ENCODE results near the gene NTRK2.

GRCh38 chr9:84673806-84674205, 4.3 kb downstream of the NTRK2 start:
- TF ChIP-seq, protein P1, sequence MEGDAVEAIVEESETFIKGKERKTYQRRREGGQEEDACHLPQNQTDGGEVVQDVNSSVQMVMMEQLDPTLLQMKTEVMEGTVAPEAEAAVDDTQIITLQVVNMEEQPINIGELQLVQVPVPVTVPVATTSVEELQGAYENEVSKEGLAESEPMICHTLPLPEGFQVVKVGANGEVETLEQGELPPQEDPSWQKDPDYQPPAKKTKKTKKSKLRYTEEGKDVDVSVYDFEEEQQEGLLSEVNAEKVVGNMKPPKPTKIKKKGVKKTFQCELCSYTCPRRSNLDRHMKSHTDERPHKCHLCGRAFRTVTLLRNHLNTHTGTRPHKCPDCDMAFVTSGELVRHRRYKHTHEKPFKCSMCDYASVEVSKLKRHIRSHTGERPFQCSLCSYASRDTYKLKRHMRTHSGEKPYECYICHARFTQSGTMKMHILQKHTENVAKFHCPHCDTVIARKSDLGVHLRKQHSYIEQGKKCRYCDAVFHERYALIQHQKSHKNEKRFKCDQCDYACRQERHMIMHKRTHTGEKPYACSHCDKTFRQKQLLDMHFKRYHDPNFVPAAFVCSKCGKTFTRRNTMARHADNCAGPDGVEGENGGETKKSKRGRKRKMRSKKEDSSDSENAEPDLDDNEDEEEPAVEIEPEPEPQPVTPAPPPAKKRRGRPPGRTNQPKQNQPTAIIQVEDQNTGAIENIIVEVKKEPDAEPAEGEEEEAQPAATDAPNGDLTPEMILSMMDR (conservative IDR thresholded peaks at IDR 0.05 in 1 of 2, IDR thresholded peaks at IDR 0.05 in 1 of 2; ENCODE audit: extremely low read depth in 1 of 2, insufficient read depth in 1 of 2, low read depth in 1 of 2, low read length in 2 of 2) = no peak
- no peak for TF ChIP-seq EZH2 (IDR thresholded peaks at IDR 0.05; ENCODE audit: borderline replicate concordance, low read length)

All from mammary epithelial cell (primary cell).